ENCODE results near the gene GFAP. TPM values are rescaled to one million over a fixed set of nuclear protein-coding genes. Genes with fewer than 3 reads are reported as not detected.

GFAP gene
- polyA plus RNA-seq, 3 donors = 0.03 to 0.33 (median 0.18) TPM

DNA sequence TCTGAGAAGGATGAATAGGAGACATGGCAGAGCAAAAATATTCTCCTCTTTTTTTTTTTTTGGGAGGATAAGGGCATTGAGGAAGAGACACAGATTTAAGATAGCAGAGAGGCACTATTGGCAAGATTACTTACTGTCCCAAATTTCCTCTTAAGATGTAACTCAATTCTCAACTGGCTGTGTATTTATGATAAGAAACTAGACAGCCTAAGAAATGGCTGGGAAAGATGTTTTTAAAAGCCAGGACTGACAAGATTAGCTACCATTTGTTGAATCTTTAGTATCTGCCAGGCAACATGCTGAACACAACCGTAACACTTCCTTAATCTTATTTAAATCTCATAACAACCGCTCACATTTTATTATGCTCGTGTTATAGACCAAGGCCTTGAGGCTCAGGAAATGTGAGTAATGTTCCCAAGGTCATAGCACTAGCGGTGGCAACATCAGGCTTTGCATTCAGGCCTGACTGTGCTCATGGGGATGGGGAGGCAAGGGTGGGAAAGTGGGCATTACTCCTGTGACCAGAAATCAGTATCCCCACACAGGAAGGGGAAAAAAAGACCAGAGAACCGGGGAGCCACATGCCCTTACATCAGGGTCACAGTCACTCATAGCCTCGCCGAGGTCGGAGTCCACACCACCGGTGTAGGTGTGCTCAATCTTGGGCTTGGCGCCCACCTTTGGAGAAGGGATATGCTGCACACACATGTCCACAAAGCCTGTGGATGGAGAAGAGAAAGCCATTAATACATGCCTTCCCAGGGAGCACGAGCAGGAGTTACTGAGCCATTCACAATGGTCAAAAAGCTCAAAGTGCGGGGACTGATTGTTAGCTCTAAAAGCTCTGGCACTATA lies 52.0 kb downstream of the GFAP start:
- H3K36me3 Mint-ChIP-seq = peaks cover 84 to 96% of the 10 kb centered on the region in 2 donors
- Histone ChIP-seq H3K36me3 (replicated peaks in 1 of 2; ENCODE audit: control insufficient read depth in 1 of 2, insufficient read depth in 2 of 2, low read length in 2 of 2) (peaks cover 80 to 100% of the 10 kb centered on the region in 2 donors), H3K4me1 (ENCODE audit: control insufficient read depth in 1 of 2, insufficient read depth in 2 of 2, low read length in 2 of 2) (no peaks in the 10 kb centered on the region), H3K4me2 (replicated peaks; ENCODE audit: extremely low read depth, low read length, poor library complexity, severe bottlenecking) (no peak overlapping the region), H3K79me2 (ENCODE audit: insufficient read depth, low read length) (no peaks in the 10 kb centered on the region), H2AFZ (ENCODE audit: insufficient read depth, low read depth, low read length, poor library complexity, severe bottlenecking) (no peak overlapping the region), H4K20me1 (ENCODE audit: insufficient read depth, low read length) (peaks cover 10% of the 10 kb centered on the region), H3K9ac (ENCODE audit: insufficient read depth, low read length, poor library complexity, severe bottlenecking) (no peak overlapping the region), H3K4me3 (replicated peaks in 1 of 3; ENCODE audit: low read depth in 2 of 3, low read length in 3 of 3) (no peak overlapping the region), H3K27ac (ENCODE audit: low read depth in 1 of 2, low read length in 2 of 2) (no peak overlapping the region), H3K9me3 (replicated peaks in 1 of 2; ENCODE audit: control insufficient read depth in 1 of 2, insufficient read depth in 1 of 2, low read length in 2 of 2) (no peaks in the 10 kb centered on the region), H3K27me3 (ENCODE audit: control insufficient read depth in 2 of 2, insufficient read depth in 2 of 2, low read length in 2 of 2) (no peaks in the 10 kb centered on the region)
- 96% methylated on average over 5 of the region's 12 CpGs for WGBS (ENCODE audit: insufficient coverage)
- no peak for DNase-seq
- TF ChIP-seq CTCF (IDR thresholded peaks at IDR 0.05) = no peak
- H3K27me3 Mint-ChIP-seq (ENCODE audit: low read depth in 3 of 3) = peaks cover 0 to 2% (median 0%) of the 10 kb centered on the region in 3 donors
- no peak overlapping the region for H3K4me3 Mint-ChIP-seq
- no peaks in the 10 kb centered on the region for H3K4me1 Mint-ChIP-seq
- no peak overlapping the region for H3K27ac Mint-ChIP-seq
- intact Hi-C loops (cut with micrococcal nuclease) = no loop called here
- no peaks in the 10 kb centered on the region for H3K9me3 Mint-ChIP-seq

DNA sequence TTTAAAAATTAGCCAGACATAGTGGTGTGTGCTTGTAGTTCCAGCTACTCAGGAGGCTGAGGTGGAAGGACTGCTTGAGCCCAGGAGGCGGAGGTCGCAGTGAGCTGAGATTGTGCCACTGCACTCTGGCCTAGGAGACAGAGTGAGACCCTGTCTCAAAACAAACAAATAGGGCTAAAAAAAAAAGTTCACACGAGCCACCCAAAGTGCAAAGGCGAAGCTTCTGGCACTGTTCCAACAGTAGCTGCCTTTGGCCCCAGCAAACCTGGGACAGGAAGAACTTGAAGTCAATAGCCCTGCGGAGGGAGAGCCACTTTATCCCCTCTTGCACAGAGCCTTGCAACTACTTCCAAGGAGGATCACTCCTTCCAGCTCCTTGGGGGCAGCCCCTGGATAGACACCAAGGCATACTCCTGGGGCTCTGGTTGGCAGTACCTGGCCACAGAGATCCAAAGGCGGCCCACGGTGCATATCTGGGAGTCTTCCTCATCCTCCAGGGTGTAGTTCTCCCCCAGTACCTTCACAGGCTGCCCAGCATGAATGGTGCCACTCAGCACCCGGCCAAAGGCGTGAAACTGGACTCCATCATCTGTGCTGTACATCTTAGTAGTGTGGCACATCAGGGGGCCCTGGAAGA lies 52.9 kb downstream of the GFAP start:
- intact Hi-C loops (cut with micrococcal nuclease) = no loop called here
- H3K27me3 ChIP-seq (ENCODE audit: control insufficient read depth in 2 of 2, insufficient read depth in 2 of 2, low read length in 2 of 2) = no peaks in the 10 kb centered on the region
- Mint-ChIP-seq H3K27ac (peak overlapping the region in 1 of 7 donors; percentile 57), H3K27me3 (ENCODE audit: low read depth in 3 of 3) (peaks cover 0 to 2% (median 0%) of the 10 kb centered on the region in 3 donors), H3K36me3 (peaks cover 84 to 96% of the 10 kb centered on the region in 2 donors), H3K4me1 (no peaks in the 10 kb centered on the region), H3K9me3 (no peaks in the 10 kb centered on the region), H3K4me3 (no peak overlapping the region)
- no peak for TF ChIP-seq CTCF (IDR thresholded peaks at IDR 0.05)
- no peaks in the 10 kb centered on the region for H3K79me2 ChIP-seq (ENCODE audit: insufficient read depth, low read length)
- H3K9ac ChIP-seq (ENCODE audit: insufficient read depth, low read length, poor library complexity, severe bottlenecking) = no peak overlapping the region
- H3K4me1 ChIP-seq (ENCODE audit: control insufficient read depth in 1 of 2, insufficient read depth in 2 of 2, low read length in 2 of 2) = no peaks in the 10 kb centered on the region
- 95% methylated on average over 9 of the region's 9 CpGs for WGBS (ENCODE audit: insufficient coverage)
- no peak overlapping the region for H3K4me3 ChIP-seq (replicated peaks in 1 of 3; ENCODE audit: low read depth in 2 of 3, low read length in 3 of 3)
- H3K36me3 ChIP-seq (replicated peaks in 1 of 2; ENCODE audit: control insufficient read depth in 1 of 2, insufficient read depth in 2 of 2, low read length in 2 of 2) = peaks cover 81 to 100% of the 10 kb centered on the region in 2 donors
- H3K4me2 ChIP-seq (replicated peaks; ENCODE audit: extremely low read depth, low read length, poor library complexity, severe bottlenecking) = no peak overlapping the region
- no peak for DNase-seq
- no peak overlapping the region for H2AFZ ChIP-seq (ENCODE audit: insufficient read depth, low read depth, low read length, poor library complexity, severe bottlenecking)
- no peaks in the 10 kb centered on the region for H3K9me3 ChIP-seq (replicated peaks in 1 of 2; ENCODE audit: control insufficient read depth in 1 of 2, insufficient read depth in 1 of 2, low read length in 2 of 2)
- H3K27ac ChIP-seq (ENCODE audit: low read depth in 1 of 2, low read length in 2 of 2) = no peak overlapping the region
- peaks cover 10% of the 10 kb centered on the region for H4K20me1 ChIP-seq (ENCODE audit: insufficient read depth, low read length)
